Transverse colon (tissue), 3 donors: Measurements from ENCODE around the gene ACTR3.

ENCODE experiments used
- EP300 ChIP-seq: sonication (generic); formaldehyde crosslinking; IDR thresholded peaks from one replicate; pipeline ENCODE4 v1.6.1; 2017; ENCODE audit warnings: antibody characterized with exemption, low read depth
- POLR2A ChIP-seq: fragments of 450-650 bp; IDR thresholded peaks from one replicate; pipeline ENCODE4 v1.6.1; 2016; ENCODE audit warnings: antibody characterized with exemption, mild to moderate bottlenecking, moderate library complexity
- TF ChIP-seq, protein P1 (sequence below), 5 experiments: fragments of 200-600 bp in 3 of 5; fragments of 450-650 bp in 2 of 5; sonication (generic) in 3 of 5; IDR thresholded peaks; 1 replicate in 2 of 5; 2 replicates in 3 of 5; pipeline ENCODE4 v1.5.1; 2016 to 2017; ENCODE audit warnings: antibody characterized with exemption in 5 of 5, inconsistent platforms in 3 of 5, mild to moderate bottlenecking in 2 of 5, moderate library complexity in 1 of 5

DNA sequence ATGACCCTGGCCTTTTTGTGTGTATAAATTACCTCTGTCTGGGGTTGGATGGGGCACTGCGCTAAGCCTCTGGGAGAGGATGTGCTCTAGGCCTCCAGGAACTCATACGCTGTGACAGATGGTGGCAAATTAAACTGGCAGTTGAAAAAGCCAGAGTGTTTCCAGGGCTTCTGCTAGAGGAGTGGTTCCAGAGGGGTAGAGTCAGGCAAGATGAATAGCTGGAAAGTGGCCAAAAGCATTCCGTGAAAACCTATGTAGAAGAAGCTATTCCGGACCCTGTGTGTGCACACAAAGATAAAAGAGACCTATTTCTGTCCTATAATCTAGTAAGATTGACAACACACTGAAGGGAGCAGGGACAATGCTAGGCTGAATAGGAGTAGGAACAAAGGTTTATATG is 84.8 kb downstream of the ACTR3 start:
- TF ChIP-seq POLR2A (no peak), EP300 (no peak)
- TF ChIP-seq, protein P1, sequence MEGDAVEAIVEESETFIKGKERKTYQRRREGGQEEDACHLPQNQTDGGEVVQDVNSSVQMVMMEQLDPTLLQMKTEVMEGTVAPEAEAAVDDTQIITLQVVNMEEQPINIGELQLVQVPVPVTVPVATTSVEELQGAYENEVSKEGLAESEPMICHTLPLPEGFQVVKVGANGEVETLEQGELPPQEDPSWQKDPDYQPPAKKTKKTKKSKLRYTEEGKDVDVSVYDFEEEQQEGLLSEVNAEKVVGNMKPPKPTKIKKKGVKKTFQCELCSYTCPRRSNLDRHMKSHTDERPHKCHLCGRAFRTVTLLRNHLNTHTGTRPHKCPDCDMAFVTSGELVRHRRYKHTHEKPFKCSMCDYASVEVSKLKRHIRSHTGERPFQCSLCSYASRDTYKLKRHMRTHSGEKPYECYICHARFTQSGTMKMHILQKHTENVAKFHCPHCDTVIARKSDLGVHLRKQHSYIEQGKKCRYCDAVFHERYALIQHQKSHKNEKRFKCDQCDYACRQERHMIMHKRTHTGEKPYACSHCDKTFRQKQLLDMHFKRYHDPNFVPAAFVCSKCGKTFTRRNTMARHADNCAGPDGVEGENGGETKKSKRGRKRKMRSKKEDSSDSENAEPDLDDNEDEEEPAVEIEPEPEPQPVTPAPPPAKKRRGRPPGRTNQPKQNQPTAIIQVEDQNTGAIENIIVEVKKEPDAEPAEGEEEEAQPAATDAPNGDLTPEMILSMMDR (IDR thresholded peaks at IDR 0.05): no peak
